ENCODE results near the gene WNT2B.
A peak's percentile ranks its signal among the peaks of the same experiment; 100 is the strongest.
"Not testable (repeated sequence)": the region's sequence is repeated elsewhere in the genome, so short reads cannot be mapped to it uniquely, and the experiment has no call there.

WNT2B gene

DNA sequence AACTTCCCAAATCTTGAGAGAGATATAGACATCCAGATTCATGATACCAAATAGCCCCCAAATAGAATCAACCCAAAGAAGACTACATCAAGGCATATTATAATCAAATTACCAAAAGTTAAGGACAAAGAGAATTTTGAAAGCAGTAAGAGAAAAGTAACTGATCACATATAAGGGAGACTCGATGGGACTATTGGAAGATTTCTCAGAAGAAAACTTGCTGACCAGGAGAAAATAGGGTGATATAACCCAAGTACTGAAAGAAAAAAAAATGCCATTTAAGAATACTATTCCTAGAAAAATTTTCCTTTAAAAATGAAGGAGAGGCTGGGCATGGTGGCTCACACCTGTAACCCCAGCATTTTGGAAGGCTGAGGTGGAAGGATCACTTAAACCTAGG is 30.5 kb upstream of the WNT2B start:
- Histone ChIP-seq H3K9me3 (ENCODE audit: insufficient read depth, low read depth, low read length) (peaks cover 2% of the 10 kb centered on the region; the same call in 1 of the 2 replicates), H3K27ac (ENCODE audit: low read depth, low read length) (no peak overlapping the region), H3K4me3 (ENCODE audit: low read length) (no peak overlapping the region), H3K9ac (ENCODE audit: low read depth, low read length) (no peak overlapping the region), H3K4me1 (ENCODE audit: insufficient read depth, low read length) (no peaks in the 10 kb centered on the region), H3K36me3 (ENCODE audit: insufficient read depth, low read length) (no peaks in the 10 kb centered on the region), H3K27me3 (ENCODE audit: insufficient read depth, low read length) (no peaks in the 10 kb centered on the region)
- WGBS = 91% methylated on average over 1 of the region's 1 CpG

GRCh38 chr1:112486063-112486462 is 22.7 kb upstream of the WNT2B start:
- H3K9ac ChIP-seq (ENCODE audit: low read depth, low read length) = not testable (repeated sequence)
- WGBS = 80% methylated on average over 1 of the region's 1 CpG

DNA sequence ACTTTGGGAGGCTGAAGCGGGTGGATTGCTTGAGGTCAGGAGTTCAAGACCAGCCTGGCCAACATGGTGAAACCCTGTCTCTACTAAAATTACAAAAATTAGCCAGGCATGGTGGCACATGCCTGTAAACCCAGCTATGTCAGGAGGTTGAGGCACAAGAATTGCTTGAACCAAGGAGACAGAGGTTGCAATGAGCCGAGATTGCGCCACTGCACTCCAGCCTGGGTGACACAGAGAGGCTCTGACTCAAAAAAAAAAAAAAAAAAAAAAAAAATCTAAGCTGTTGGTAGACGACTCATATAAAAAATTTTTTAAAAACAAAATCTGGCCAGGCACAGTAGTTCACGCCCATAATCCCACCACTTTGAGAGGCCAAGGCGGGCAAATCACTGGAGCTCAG is 21.1 kb upstream of the WNT2B start:
- H3K4me3 ChIP-seq (ENCODE audit: low read length); H3K4me1 ChIP-seq (ENCODE audit: insufficient read depth, low read length); H3K9me3 ChIP-seq (ENCODE audit: insufficient read depth, low read depth, low read length); H3K27ac ChIP-seq (ENCODE audit: low read depth, low read length); H3K36me3 ChIP-seq (ENCODE audit: insufficient read depth, low read length); H3K27me3 ChIP-seq (ENCODE audit: insufficient read depth, low read length); H3K9ac ChIP-seq (ENCODE audit: low read depth, low read length): not testable (repeated sequence)
- 93% methylated on average over 6 of the region's 6 CpGs for WGBS

More at GRCh38 chr1:112486063-112486462, 22.7 kb upstream of the WNT2B start:
- H3K9me3 ChIP-seq (ENCODE audit: insufficient read depth, low read depth, low read length); H3K27me3 ChIP-seq (ENCODE audit: insufficient read depth, low read length); H3K36me3 ChIP-seq (ENCODE audit: insufficient read depth, low read length); H3K4me3 ChIP-seq (ENCODE audit: low read length); H3K4me1 ChIP-seq (ENCODE audit: insufficient read depth, low read length); H3K27ac ChIP-seq (ENCODE audit: low read depth, low read length): not testable (repeated sequence)

GRCh38 chr1:112488141-112488540 is 20.6 kb upstream of the WNT2B start:
- no peaks in the 10 kb centered on the region for H3K27me3 ChIP-seq (ENCODE audit: insufficient read depth, low read length)
- no peak overlapping the region for H3K9ac ChIP-seq (ENCODE audit: low read depth, low read length)
- H3K27ac ChIP-seq (ENCODE audit: low read depth, low read length) = no peak overlapping the region
- no peaks in the 10 kb centered on the region for H3K36me3 ChIP-seq (ENCODE audit: insufficient read depth, low read length)
- WGBS = 88% methylated on average over 5 of the region's 5 CpGs
- H3K4me3 ChIP-seq (ENCODE audit: low read length) = no peak overlapping the region
- no peaks in the 10 kb centered on the region for H3K4me1 ChIP-seq (ENCODE audit: insufficient read depth, low read length)
- H3K9me3 ChIP-seq (ENCODE audit: insufficient read depth, low read depth, low read length) = no peaks in the 10 kb centered on the region

GRCh38 chr1:112492076-112492475 is 16.7 kb upstream of the WNT2B start:
- Histone ChIP-seq H3K27me3 (ENCODE audit: insufficient read depth, low read length) (no peaks in the 10 kb centered on the region), H3K9me3 (ENCODE audit: insufficient read depth, low read depth, low read length) (no peaks in the 10 kb centered on the region), H3K4me1 (ENCODE audit: insufficient read depth, low read length) (no peaks in the 10 kb centered on the region), H3K4me3 (ENCODE audit: low read length) (no peak overlapping the region), H3K36me3 (ENCODE audit: insufficient read depth, low read length) (no peaks in the 10 kb centered on the region), H3K9ac (ENCODE audit: low read depth, low read length) (no peak overlapping the region), H3K27ac (ENCODE audit: low read depth, low read length) (no peak overlapping the region)
- WGBS = 89% methylated on average over 1 of the region's 1 CpG

DNA sequence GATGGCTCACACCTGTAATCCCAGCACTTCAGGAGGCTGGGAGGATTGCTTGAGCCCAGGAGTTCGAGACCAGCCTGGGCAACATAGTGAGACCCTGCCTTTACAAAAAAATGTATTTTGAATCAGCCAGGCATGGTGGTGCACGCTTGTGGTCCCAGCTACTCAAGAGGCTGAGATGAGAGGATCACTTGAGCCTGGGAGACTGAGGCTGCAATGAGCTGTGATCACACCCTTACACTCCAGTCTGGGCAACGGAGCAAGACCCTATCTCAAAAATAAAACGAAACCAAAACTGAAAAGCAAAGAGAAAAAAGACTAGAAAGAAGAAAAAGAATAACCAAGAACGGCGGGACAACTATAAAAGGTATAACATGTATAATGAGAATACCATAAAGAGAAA is 15.4 kb upstream of the WNT2B start:
- no peak overlapping the region for H3K27ac ChIP-seq (ENCODE audit: low read depth, low read length)
- 84% methylated on average over 2 of the region's 6 CpGs for WGBS
- no peak overlapping the region for H3K4me3 ChIP-seq (ENCODE audit: low read length)
- no peak overlapping the region for H3K9ac ChIP-seq (ENCODE audit: low read depth, low read length)
- H3K4me1 ChIP-seq (ENCODE audit: insufficient read depth, low read length) = no peaks in the 10 kb centered on the region
- H3K36me3 ChIP-seq (ENCODE audit: insufficient read depth, low read length) = no peaks in the 10 kb centered on the region
- H3K9me3 ChIP-seq (ENCODE audit: insufficient read depth, low read depth, low read length) = no peaks in the 10 kb centered on the region
- H3K27me3 ChIP-seq (ENCODE audit: insufficient read depth, low read length) = no peaks in the 10 kb centered on the region

GRCh38 chr1:112496290-112496689 is 12.5 kb upstream of the WNT2B start:
- H3K4me1 ChIP-seq (ENCODE audit: insufficient read depth, low read length) = no peaks in the 10 kb centered on the region
- no peaks in the 10 kb centered on the region for H3K9me3 ChIP-seq (ENCODE audit: insufficient read depth, low read depth, low read length)
- no peaks in the 10 kb centered on the region for H3K36me3 ChIP-seq (ENCODE audit: insufficient read depth, low read length)
- WGBS = 88% methylated on average over 3 of the region's 5 CpGs
- peaks cover 22% of the 10 kb centered on the region for H3K27me3 ChIP-seq (ENCODE audit: insufficient read depth, low read length)
- no peak overlapping the region for H3K9ac ChIP-seq (ENCODE audit: low read depth, low read length)
- H3K27ac ChIP-seq (ENCODE audit: low read depth, low read length) = no peak overlapping the region
- no peak overlapping the region for H3K4me3 ChIP-seq (ENCODE audit: low read length)

GRCh38 chr1:112501810-112502641 is 6.7 kb upstream of the WNT2B start:
- 3% methylated on average over 65 of the region's 65 CpGs for WGBS

DNA sequence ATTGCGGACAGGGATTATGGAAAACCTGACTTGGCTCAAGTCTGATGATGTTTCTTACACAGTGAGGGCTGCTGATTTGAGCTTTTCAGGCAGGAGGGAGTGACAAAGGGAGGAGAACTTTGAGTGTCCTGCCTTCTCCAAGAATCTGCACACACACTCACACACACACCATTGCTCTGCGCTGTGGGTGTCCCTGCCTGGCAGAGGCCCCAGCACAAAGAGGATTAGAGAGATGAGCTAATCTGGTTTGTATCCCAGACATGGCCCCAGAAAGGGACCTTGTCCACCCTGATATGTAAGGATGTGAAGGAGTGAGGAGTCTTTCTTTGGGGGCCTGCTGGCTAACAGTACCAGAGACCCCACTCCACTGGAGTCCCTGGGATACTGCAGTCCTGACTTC is 5.9 kb upstream of the WNT2B start:
- H3K27ac ChIP-seq (ENCODE audit: low read depth, low read length) = no peak overlapping the region
- peaks cover 88% of the 10 kb centered on the region for H3K27me3 ChIP-seq (ENCODE audit: insufficient read depth, low read length)

More at GRCh38 chr1:112501810-112502641, 6.7 kb upstream of the WNT2B start:
- Histone ChIP-seq H3K27me3 (ENCODE audit: insufficient read depth, low read length) (peaks cover 80% of the 10 kb centered on the region), H3K36me3 (ENCODE audit: insufficient read depth, low read length) (no peaks in the 10 kb centered on the region), H3K4me3 (ENCODE audit: low read length) (peak overlapping the region; percentile 53), H3K9me3 (ENCODE audit: insufficient read depth, low read depth, low read length) (no peaks in the 10 kb centered on the region), H3K27ac (ENCODE audit: low read depth, low read length) (no peak overlapping the region), H3K4me1 (ENCODE audit: insufficient read depth, low read length) (peaks cover 15% of the 10 kb centered on the region), H3K9ac (ENCODE audit: low read depth, low read length) (no peak overlapping the region)

DNA sequence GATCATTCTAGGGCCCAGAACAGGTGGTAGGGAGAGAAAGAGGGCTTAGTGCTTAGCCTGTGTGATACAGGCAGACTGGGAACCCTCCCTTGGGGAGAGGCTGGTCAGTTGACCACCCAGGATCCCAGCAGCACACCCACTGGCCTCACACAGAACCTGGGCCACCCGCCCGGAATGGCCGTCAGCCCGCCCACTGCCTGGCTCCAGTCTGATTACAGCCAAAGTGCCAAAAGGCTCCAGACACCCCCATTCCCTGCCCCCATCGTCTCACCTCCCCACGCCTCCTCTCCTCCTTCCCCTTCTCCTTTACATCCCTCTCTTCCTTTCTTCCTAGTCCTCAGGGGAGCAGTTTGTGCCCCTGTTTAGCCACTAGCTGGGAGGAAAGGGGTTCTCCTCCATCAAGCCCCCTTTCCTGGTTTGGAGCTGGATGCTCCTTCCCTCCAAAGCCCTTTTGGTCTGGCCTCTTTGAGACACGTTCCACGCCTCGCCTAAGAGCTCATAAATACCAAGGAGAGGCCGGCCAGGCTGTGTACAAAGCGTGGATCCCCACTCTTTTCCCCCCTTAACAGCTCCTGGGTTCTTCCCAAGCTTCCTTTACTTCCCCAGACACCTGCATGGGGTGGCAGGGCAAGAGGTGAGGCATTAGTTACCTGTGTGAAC is 4.6 kb upstream of the WNT2B start:
- Histone ChIP-seq H3K27ac (ENCODE audit: low read depth, low read length) (no peak overlapping the region), H3K4me3 (ENCODE audit: low read length) (no peak overlapping the region), H3K27me3 (ENCODE audit: insufficient read depth, low read length) (peaks cover 100% of the 10 kb centered on the region), H3K9me3 (ENCODE audit: insufficient read depth, low read depth, low read length) (no peaks in the 10 kb centered on the region), H3K36me3 (ENCODE audit: insufficient read depth, low read length) (no peaks in the 10 kb centered on the region), H3K4me1 (ENCODE audit: insufficient read depth, low read length) (peaks cover 15% of the 10 kb centered on the region), H3K9ac (ENCODE audit: low read depth, low read length) (no peak overlapping the region)
- 72% methylated on average over 11 of the region's 11 CpGs for WGBS

More for the DNA sequence above, 5.9 kb upstream of the WNT2B start:
- peak overlapping the region; percentile 53; the same call in 1 of the 2 replicates for H3K4me3 ChIP-seq (ENCODE audit: low read length)
- 59% methylated on average over 2 of the region's 2 CpGs for WGBS
- H3K4me1 ChIP-seq (ENCODE audit: insufficient read depth, low read length) = peaks cover 15% of the 10 kb centered on the region
- H3K9ac ChIP-seq (ENCODE audit: low read depth, low read length) = no peak overlapping the region
- H3K36me3 ChIP-seq (ENCODE audit: insufficient read depth, low read length) = no peaks in the 10 kb centered on the region
- no peaks in the 10 kb centered on the region for H3K9me3 ChIP-seq (ENCODE audit: insufficient read depth, low read depth, low read length)

- H3K4me3 ChIP-seq (ENCODE audit: low read length) = no peak overlapping the region
- peaks cover 100% of the 10 kb centered on the region for H3K27me3 ChIP-seq (ENCODE audit: insufficient read depth, low read length)
- no peak overlapping the region for H3K9ac ChIP-seq (ENCODE audit: low read depth, low read length)
- WGBS = 51% methylated on average over 4 of the region's 6 CpGs
- H3K36me3 ChIP-seq (ENCODE audit: insufficient read depth, low read length) = no peaks in the 10 kb centered on the region
- peaks cover 18% of the 10 kb centered on the region for H3K4me1 ChIP-seq (ENCODE audit: insufficient read depth, low read length)
- H3K9me3 ChIP-seq (ENCODE audit: insufficient read depth, low read depth, low read length) = no peaks in the 10 kb centered on the region
- no peak overlapping the region for H3K27ac ChIP-seq (ENCODE audit: low read depth, low read length)
These were observed 3.9 kb upstream of the WNT2B start for GRCh38 chr1:112504661-112505399.
